Measurements from ENCODE around the gene ATP10B.
A peak's percentile ranks its signal among the peaks of the same experiment; 100 is the strongest.

ATP10B gene

DNA sequence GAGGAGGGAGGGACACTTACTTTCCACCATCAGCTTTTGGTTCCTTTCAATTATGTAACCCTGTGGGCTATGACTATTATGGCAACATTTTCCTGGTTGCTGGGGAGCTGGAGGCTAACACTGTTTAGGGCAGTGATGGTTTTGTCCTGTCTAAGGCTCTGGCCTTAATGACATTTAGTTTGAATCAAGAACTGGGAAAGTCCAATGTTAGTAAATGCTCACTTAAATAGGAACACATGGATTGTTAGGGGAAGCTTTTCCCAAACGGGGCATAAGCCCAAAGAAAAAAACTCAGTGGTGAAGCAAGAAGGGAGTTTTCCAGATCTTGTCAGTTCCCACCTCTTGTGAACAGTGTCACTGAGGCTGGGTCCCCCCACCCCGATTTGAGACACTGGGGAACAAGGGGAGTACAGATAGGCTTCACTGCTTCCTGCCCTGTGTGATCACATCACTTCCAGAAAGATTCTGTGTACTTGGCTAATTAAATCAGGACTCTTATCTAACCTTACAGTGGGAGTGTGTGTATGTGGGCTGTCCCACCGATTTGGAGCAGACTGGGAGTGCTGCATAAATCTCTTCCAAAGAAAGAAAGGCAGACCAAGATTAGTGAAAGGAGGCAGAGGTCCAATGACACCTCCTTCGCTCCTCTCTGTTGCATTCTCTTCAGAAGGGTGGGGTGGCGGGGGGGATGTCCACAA, 223.9 kb downstream of the ATP10B start:
- no peak overlapping the region for H3K27ac ChIP-seq
- TF ChIP-seq, protein P1, sequence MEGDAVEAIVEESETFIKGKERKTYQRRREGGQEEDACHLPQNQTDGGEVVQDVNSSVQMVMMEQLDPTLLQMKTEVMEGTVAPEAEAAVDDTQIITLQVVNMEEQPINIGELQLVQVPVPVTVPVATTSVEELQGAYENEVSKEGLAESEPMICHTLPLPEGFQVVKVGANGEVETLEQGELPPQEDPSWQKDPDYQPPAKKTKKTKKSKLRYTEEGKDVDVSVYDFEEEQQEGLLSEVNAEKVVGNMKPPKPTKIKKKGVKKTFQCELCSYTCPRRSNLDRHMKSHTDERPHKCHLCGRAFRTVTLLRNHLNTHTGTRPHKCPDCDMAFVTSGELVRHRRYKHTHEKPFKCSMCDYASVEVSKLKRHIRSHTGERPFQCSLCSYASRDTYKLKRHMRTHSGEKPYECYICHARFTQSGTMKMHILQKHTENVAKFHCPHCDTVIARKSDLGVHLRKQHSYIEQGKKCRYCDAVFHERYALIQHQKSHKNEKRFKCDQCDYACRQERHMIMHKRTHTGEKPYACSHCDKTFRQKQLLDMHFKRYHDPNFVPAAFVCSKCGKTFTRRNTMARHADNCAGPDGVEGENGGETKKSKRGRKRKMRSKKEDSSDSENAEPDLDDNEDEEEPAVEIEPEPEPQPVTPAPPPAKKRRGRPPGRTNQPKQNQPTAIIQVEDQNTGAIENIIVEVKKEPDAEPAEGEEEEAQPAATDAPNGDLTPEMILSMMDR (conservative IDR thresholded peaks at IDR 0.05), result no peak

DNA sequence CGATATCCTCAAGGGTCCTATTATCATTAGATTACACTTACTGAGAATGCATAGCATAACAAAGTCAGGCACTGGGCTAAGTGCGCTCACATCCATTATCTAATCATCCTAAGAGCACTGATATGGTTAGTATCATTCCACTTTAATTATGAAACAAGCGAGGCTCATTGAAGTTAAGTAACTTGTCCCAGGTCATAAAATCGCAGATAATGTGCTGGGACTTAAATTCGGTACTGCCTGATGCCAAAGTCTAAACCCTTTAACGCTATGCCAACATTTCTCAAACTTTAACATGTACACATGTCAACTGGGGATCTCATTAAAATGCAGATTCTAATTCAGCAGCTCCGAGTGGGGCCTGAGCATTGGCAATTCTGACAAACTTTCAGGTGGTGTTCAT, 225.7 kb downstream of the ATP10B start:
- TF ChIP-seq, protein P1 (conservative IDR thresholded peaks at IDR 0.05), result no peak
- H3K27ac ChIP-seq, result no peak overlapping the region

DNA sequence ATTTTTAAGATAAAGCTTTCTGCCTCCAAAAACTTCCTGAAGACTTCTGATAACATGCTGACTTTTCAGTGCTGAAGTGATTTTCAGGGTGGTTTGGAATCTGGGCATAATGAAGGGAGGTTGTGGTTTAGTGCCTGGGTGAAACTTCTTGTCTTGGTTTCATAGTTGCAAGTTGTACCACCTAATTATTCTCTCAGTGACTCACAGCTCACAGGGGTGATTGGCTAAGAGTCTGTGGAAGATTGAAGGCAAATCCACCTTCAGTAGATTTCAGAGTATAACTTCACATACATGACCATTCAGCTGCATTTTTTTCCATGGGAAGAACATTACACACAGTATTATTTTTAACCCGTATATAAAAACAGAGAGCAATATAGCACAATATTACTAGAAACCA, 230.5 kb downstream of the ATP10B start:
- H3K27ac ChIP-seq, result no peak overlapping the region
- TF ChIP-seq, protein P1 (conservative IDR thresholded peaks at IDR 0.05), result no peak

DNA sequence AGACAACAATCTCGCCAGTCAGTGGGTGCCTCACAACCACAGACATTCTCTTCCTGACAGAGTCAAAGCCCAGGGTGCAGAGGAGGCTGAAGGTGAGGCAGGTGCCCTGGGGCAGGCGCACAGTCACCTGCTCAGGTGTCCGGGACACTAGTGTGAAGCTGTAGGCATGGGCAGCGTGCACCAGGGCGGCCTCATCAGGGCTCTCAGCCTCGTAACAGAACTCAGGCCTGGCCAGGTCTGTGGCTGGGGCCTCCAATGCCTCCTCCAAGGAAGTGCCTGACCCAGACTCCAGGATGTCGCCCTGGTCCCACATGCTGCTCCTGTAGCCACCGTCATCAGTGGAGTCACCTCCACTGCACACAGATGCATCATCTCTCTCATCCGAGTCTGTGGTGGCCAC, 231.6 kb downstream of the ATP10B start:
- TF ChIP-seq, protein P1 (conservative IDR thresholded peaks at IDR 0.05), result no peak
- H3K27ac ChIP-seq, result peak overlapping the region; percentile 42; the same call in 1 of the 2 replicates

DNA sequence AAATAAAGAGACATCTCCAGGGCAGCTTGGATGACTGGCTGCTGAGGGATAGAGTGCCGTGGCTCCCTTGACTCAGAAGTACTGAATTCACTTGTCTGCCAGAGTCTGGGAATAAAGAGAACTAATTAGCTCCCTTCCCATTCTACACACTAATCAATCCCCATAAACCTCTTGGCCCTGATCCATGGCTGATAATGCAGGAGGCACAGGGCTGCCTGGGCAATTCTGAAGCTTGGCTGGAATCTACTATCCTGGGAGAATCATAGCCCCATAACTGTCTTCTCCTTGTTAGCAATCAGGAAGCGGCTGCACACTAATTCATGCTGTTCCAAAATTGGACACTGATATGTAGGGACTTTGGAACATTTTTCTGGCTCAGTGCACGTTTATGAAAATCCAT, 232.6 kb downstream of the ATP10B start:
- TF ChIP-seq, protein P1 (conservative IDR thresholded peaks at IDR 0.05), result no peak
- H3K27ac ChIP-seq, result peak overlapping the region; percentile 42

DNA sequence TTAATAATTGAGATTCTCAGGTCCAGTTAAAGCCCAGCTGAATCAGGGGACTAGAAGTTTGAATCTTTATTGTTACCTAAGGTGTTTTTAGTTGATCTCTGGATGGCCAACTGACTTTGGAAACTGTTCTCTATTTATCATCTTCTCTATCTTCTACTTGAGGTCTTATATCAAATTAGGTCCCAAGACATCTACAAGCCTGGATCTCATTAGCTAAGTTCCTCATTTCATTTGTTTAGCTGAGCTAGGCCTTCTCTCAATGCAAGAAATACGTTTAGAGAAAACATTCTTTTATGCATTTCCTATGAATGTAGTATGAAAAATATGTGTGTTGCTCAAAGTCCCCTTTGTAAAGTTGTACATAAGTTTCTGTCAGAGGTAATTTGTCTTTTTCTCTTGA, 233.7 kb downstream of the ATP10B start:
- TF ChIP-seq, protein P1 (conservative IDR thresholded peaks at IDR 0.05), result no peak
- no peak overlapping the region for H3K27ac ChIP-seq

DNA sequence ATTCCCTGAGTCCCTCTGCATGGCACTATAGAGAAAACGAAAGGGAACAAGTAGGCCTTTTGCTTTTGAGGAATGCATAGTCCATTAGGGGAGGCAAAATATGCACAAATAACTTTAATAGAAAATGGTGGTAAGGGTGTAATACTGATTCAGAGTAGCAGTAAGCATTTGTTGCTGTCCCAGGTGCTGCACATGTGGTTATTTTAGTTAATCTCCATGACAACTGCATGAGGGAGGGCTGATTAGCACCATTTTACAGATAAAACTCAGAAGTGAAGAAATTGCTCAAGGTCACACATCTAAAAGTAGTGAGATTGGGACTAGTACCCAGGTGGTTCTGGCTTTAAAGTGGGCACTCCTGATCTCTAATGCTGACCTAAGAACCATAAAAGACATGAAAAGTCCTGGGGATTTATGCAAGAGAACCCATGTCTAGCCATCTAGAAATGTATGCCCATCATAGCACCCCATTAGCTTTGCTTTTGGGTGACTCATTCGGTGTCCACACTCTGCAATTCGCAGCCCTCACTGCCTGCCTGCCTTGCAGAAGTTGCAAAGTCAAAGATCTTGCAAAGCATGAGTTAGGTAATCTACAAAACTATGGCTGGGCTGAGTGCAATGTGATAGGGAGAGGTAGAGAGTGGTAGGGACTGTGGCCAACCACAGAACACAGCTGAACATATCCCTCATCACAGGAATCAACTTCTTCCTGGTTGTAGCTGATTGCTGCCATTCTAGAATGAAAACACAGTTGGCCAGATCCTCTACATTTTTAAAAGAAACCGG, 235.1 kb downstream of the ATP10B start:
- H3K27ac ChIP-seq, result no peak overlapping the region
- TF ChIP-seq, protein P1 (conservative IDR thresholded peaks at IDR 0.05), result no peak

All from VCaP (cell line).